ENCODE data around the gene FBXO2. TPM values are rescaled to one million over a fixed set of nuclear protein-coding genes. Genes with fewer than 3 reads are reported as not detected.

FBXO2 gene
- total RNA-seq, 1 experiment from 2014 or later, result 81.1 TPM

DNA sequence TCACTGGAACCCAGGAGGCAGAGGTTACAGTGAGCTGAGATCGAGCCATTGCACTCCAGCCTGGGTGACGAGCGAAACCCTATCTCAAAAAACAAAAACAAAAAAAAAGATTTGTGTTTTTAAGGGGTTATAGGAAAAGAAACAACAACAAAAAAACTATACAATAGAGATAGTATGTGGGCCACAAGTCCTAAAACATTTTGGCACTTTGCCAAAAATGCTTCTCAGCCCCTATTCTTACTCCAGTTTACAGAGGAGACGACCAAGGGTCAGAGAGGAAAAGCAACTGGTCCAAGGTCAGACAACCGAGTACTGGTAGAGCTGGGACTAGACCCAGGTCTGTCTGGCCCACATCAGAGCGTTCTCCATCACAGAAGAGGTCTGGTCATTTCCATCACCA is 3.4 kb upstream of the FBXO2 start:
- Histone ChIP-seq H3K9me3 (ENCODE audit: control insufficient read depth in 1 of 2, insufficient read depth in 1 of 2, low read depth in 1 of 2, low read length in 2 of 2) (no peaks in the 10 kb centered on the region), H3K36me3 (ENCODE audit: control insufficient read depth in 1 of 2, insufficient read depth in 2 of 2, low read length in 2 of 2) (peaks cover 19 to 24% of the 10 kb centered on the region in 2 experiments), H3K9me2 (ENCODE audit: insufficient read depth) (no peaks in the 10 kb centered on the region), H3K27ac (ENCODE audit: low read depth, low read length) (no peak overlapping the region), H2AFZ (ENCODE audit: low read depth, low read length, poor library complexity, severe bottlenecking) (no peak overlapping the region), H3K4me1 (ENCODE audit: control insufficient read depth in 1 of 2, insufficient read depth in 2 of 2, low read length in 2 of 2) (peaks cover 13 to 31% of the 10 kb centered on the region in 2 experiments), H3K4me3 (replicated peaks in 1 of 2; ENCODE audit: low read depth in 1 of 2, low read length in 2 of 2) (no peak overlapping the region), H3K9ac (ENCODE audit: low read length) (no peak overlapping the region), H3K4me2 (ENCODE audit: low read length) (no peak overlapping the region), H3K27me3 (ENCODE audit: insufficient read depth, low read length) (no peaks in the 10 kb centered on the region), H3K79me2 (ENCODE audit: insufficient read depth, low read length) (peaks cover 10% of the 10 kb centered on the region; the same call in 1 of the 2 replicates), H4K20me1 (ENCODE audit: insufficient read depth) (no peaks in the 10 kb centered on the region)
- BruUV-seq (replicated peaks), result no TSS peak
- RAD21 ChIA-PET (ENCODE audit: low non-redundant PET in 1 of 2, low total read pairs in 2 of 2, uncharacterized antibody in 2 of 2, unreplicated experiment in 2 of 2), result no interaction called here
- DNase-seq (ENCODE audit: low read depth, low spot score) (no peak), ATAC-seq (no peak)
- intact Hi-C loops (cut with micrococcal nuclease), result no loop called here
- TF ChIP-seq EGR1 (IDR thresholded peaks at IDR 0.05; ENCODE audit: low read depth), result no peak
- TF ChIP-seq CEBPB (IDR thresholded peaks at IDR 0.05; ENCODE audit: low read depth), result no peak
- no peak for TF ChIP-seq FOSL1 (IDR thresholded peaks at IDR 0.05; ENCODE audit: low read depth)
- TF ChIP-seq ELF1 (IDR thresholded peaks at IDR 0.05; ENCODE audit: borderline replicate concordance, low read depth), result no peak
- no peak; the same call in 1 of the 2 replicates for TF ChIP-seq POLR2AphosphoS5 (IDR thresholded peaks at IDR 0.05; ENCODE audit: low read depth, low read length)
- TF ChIP-seq CBX3 (IDR thresholded peaks at IDR 0.05; ENCODE audit: low read depth), result no peak
- TF ChIP-seq, protein P1, sequence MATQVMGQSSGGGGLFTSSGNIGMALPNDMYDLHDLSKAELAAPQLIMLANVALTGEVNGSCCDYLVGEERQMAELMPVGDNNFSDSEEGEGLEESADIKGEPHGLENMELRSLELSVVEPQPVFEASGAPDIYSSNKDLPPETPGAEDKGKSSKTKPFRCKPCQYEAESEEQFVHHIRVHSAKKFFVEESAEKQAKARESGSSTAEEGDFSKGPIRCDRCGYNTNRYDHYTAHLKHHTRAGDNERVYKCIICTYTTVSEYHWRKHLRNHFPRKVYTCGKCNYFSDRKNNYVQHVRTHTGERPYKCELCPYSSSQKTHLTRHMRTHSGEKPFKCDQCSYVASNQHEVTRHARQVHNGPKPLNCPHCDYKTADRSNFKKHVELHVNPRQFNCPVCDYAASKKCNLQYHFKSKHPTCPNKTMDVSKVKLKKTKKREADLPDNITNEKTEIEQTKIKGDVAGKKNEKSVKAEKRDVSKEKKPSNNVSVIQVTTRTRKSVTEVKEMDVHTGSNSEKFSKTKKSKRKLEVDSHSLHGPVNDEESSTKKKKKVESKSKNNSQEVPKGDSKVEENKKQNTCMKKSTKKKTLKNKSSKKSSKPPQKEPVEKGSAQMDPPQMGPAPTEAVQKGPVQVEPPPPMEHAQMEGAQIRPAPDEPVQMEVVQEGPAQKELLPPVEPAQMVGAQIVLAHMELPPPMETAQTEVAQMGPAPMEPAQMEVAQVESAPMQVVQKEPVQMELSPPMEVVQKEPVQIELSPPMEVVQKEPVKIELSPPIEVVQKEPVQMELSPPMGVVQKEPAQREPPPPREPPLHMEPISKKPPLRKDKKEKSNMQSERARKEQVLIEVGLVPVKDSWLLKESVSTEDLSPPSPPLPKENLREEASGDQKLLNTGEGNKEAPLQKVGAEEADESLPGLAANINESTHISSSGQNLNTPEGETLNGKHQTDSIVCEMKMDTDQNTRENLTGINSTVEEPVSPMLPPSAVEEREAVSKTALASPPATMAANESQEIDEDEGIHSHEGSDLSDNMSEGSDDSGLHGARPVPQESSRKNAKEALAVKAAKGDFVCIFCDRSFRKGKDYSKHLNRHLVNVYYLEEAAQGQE (IDR thresholded peaks at IDR 0.05; ENCODE audit: low read depth), result no peak
- TF ChIP-seq SP1 (IDR thresholded peaks at IDR 0.05; ENCODE audit: low read depth), result no peak
- TF ChIP-seq ATF3 (IDR thresholded peaks at IDR 0.05), result no peak
- no peak for TF ChIP-seq SRF (IDR thresholded peaks at IDR 0.05; ENCODE audit: low read depth)
- TF ChIP-seq JUND (IDR thresholded peaks at IDR 0.05), result no peak
- TF ChIP-seq ZNF274 (IDR thresholded peaks at IDR 0.05; ENCODE audit: low read depth, low read length), result no peak
- no peak for TF ChIP-seq EZH2phosphoT487 (IDR thresholded peaks at IDR 0.05; ENCODE audit: borderline replicate concordance)
- no peak for TF ChIP-seq YY1 (IDR thresholded peaks at IDR 0.05; ENCODE audit: extremely low read depth, insufficient replicate concordance, low read depth, low read length)
- TF ChIP-seq, protein P2, sequence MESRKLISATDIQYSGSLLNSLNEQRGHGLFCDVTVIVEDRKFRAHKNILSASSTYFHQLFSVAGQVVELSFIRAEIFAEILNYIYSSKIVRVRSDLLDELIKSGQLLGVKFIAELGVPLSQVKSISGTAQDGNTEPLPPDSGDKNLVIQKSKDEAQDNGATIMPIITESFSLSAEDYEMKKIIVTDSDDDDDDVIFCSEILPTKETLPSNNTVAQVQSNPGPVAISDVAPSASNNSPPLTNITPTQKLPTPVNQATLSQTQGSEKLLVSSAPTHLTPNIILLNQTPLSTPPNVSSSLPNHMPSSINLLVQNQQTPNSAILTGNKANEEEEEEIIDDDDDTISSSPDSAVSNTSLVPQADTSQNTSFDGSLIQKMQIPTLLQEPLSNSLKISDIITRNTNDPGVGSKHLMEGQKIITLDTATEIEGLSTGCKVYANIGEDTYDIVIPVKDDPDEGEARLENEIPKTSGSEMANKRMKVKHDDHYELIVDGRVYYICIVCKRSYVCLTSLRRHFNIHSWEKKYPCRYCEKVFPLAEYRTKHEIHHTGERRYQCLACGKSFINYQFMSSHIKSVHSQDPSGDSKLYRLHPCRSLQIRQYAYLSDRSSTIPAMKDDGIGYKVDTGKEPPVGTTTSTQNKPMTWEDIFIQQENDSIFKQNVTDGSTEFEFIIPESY (IDR thresholded peaks at IDR 0.05; ENCODE audit: extremely low read depth, insufficient replicate concordance, low read length), result no peak
- no peak for TF ChIP-seq TCF7L2 (IDR thresholded peaks at IDR 0.05; ENCODE audit: borderline replicate concordance, extremely low read depth, insufficient read depth, insufficient read length)
- TF ChIP-seq RAD21 (IDR thresholded peaks at IDR 0.05; ENCODE audit: low read depth), result no peak
- CTCF ChIA-PET, result no interaction called here
- POLR2A ChIA-PET, result no interaction called here
